Measurements from ENCODE around the gene POU3F1.

- TF ChIP-seq, protein P1, sequence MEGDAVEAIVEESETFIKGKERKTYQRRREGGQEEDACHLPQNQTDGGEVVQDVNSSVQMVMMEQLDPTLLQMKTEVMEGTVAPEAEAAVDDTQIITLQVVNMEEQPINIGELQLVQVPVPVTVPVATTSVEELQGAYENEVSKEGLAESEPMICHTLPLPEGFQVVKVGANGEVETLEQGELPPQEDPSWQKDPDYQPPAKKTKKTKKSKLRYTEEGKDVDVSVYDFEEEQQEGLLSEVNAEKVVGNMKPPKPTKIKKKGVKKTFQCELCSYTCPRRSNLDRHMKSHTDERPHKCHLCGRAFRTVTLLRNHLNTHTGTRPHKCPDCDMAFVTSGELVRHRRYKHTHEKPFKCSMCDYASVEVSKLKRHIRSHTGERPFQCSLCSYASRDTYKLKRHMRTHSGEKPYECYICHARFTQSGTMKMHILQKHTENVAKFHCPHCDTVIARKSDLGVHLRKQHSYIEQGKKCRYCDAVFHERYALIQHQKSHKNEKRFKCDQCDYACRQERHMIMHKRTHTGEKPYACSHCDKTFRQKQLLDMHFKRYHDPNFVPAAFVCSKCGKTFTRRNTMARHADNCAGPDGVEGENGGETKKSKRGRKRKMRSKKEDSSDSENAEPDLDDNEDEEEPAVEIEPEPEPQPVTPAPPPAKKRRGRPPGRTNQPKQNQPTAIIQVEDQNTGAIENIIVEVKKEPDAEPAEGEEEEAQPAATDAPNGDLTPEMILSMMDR (IDR thresholded peaks at IDR 0.05) = no peak
- no peak for TF ChIP-seq POLR2A (IDR thresholded peaks at IDR 0.05)
Measured at GRCh38 chr1:38026592-38027200, 19.9 kb downstream of the POU3F1 start.
